SK-N-SH treated with all-trans-retinoic acid at 6 μM for 48 hours (cell line): Measurements from ENCODE around the gene FNDC3A.
"Not testable (repeated sequence)": the region's sequence is repeated elsewhere in the genome, so short reads cannot be mapped to it uniquely, and the experiment has no call there.

ENCODE experiments used
- ATAC-seq: fragments of 200-7000 bp; cut with Tn5 transposase; 3 replicates; pipeline ENCODE4 v1.9.1; 2020; ENCODE audit warnings: mild to moderate bottlenecking, moderate library complexity
- ARNTL ChIP-seq: fragments of 450-650 bp; formaldehyde crosslinking; IDR thresholded peaks from 2 replicates; pipeline ENCODE4 v1.5.0; 2020; ENCODE audit warnings: low read depth, mild to moderate bottlenecking, moderate library complexity, borderline replicate concordance
- BACH2 ChIP-seq: fragments of 250-450 bp; sonication (Bioruptor Pico); IDR thresholded peaks from 2 replicates; pipeline ENCODE4 v1.9.0; 2021; ENCODE audit warnings: mild to moderate bottlenecking, borderline replicate concordance
- CSDC2 ChIP-seq: fragments of 250-450 bp; sonication (Bioruptor Pico); IDR thresholded peaks from 2 replicates; pipeline ENCODE4 v1.5.0; 2020; ENCODE audit warnings: mild to moderate bottlenecking, moderate library complexity
- ESRRG ChIP-seq: fragments of 250-450 bp; sonication (Bioruptor Pico); IDR thresholded peaks from 2 replicates; pipeline ENCODE4 v1.6.1; 2021; ENCODE audit warnings: mild to moderate bottlenecking
- ISL1 ChIP-seq: fragments of 250-450 bp; sonication (Bioruptor Pico); IDR thresholded peaks from 2 replicates; pipeline ENCODE4 v2.1.2; 2022; ENCODE audit warnings: mild to moderate bottlenecking, moderate library complexity
- OSR1 ChIP-seq: fragments of 250-450 bp; sonication (Bioruptor Pico); IDR thresholded peaks from 2 replicates; pipeline ENCODE4 v1.8.0; 2022; ENCODE audit warnings: moderate library complexity, mild to moderate bottlenecking, inconsistent platforms
- RARB ChIP-seq: fragments of 250-450 bp; sonication (Bioruptor Pico); IDR thresholded peaks from 2 replicates; pipeline ENCODE4 v1.8.0; 2021; ENCODE audit warnings: mild to moderate bottlenecking, moderate library complexity
- SNAI2 ChIP-seq: fragments of 250-450 bp; sonication (Bioruptor Pico); IDR thresholded peaks from 2 replicates; pipeline ENCODE4 v1.5.0; 2020; ENCODE audit warnings: mild to moderate bottlenecking, moderate library complexity
- TCF4 ChIP-seq: fragments of 250-450 bp; sonication (Bioruptor Pico); IDR thresholded peaks from 2 replicates; pipeline ENCODE4 v1.8.0; 2021; ENCODE audit warnings: mild to moderate bottlenecking, moderate library complexity, borderline replicate concordance
- TOX ChIP-seq: fragments of 250-450 bp; sonication (Bioruptor Pico); IDR thresholded peaks from 2 replicates; pipeline ENCODE4 v1.8.0; 2021; ENCODE audit warnings: mild to moderate bottlenecking, moderate library complexity, borderline replicate concordance
- ZC3H10 ChIP-seq: fragments of 250-450 bp; sonication (Bioruptor Pico); IDR thresholded peaks from 2 replicates; pipeline ENCODE4 v1.5.1; 2021; ENCODE audit warnings: mild to moderate bottlenecking, moderate library complexity
- ZFP3 ChIP-seq: fragments of 250-450 bp; sonication (Bioruptor Pico); IDR thresholded peaks from 2 replicates; pipeline ENCODE4 v1.5.0; 2020; ENCODE audit warnings: mild to moderate bottlenecking, moderate library complexity
- ZFP30 ChIP-seq: fragments of 450-650 bp; formaldehyde crosslinking; IDR thresholded peaks from 2 replicates; pipeline ENCODE4 v1.5.0; 2022; ENCODE audit warnings: mild to moderate bottlenecking, moderate library complexity
- ZNF565 ChIP-seq: fragments of 450-650 bp; formaldehyde crosslinking; conservative IDR thresholded peaks from 2 replicates; pipeline ENCODE4 v1.5.0; 2020; ENCODE audit warnings: low read depth, mild to moderate bottlenecking, moderate library complexity
- ZNF70 ChIP-seq: fragments of 450-650 bp; formaldehyde crosslinking; IDR thresholded peaks from 2 replicates; pipeline ENCODE4 v1.5.0; 2020; ENCODE audit warnings: mild to moderate bottlenecking, moderate library complexity
- ZNF8 ChIP-seq: fragments of 450-650 bp; formaldehyde crosslinking; IDR thresholded peaks from 2 replicates; pipeline ENCODE4 v1.5.0; 2020; ENCODE audit warnings: mild to moderate bottlenecking, moderate library complexity
- TF ChIP-seq, protein P1 (sequence below): fragments of 250-450 bp; sonication (Bioruptor Pico); IDR thresholded peaks from 2 replicates; pipeline ENCODE4 v1.8.0; 2020; ENCODE audit warnings: mild to moderate bottlenecking, moderate library complexity, borderline replicate concordance
- TF ChIP-seq, protein P2 (sequence below): fragments of 250-450 bp; sonication (Bioruptor Pico); IDR thresholded peaks from 2 replicates; pipeline ENCODE4 v1.5.0; 2020; ENCODE audit warnings: mild to moderate bottlenecking, moderate library complexity
- TF ChIP-seq, protein P3 (sequence below): fragments of 250-450 bp; sonication (Bioruptor Pico); IDR thresholded peaks from 2 replicates; pipeline ENCODE4 v1.5.1; 2021; ENCODE audit warnings: mild to moderate bottlenecking, moderate library complexity
- TF ChIP-seq, protein P4 (sequence below): fragments of 250-450 bp; sonication (Bioruptor Pico); IDR thresholded peaks from 2 replicates; pipeline ENCODE4 v1.5.1; 2020; ENCODE audit warnings: low read depth, mild to moderate bottlenecking, moderate library complexity
- TF ChIP-seq, protein P5 (sequence below): fragments of 250-450 bp; sonication (Bioruptor Pico); IDR thresholded peaks from 2 replicates; pipeline ENCODE4 v1.8.0; 2021; ENCODE audit warnings: low read depth, mild to moderate bottlenecking, moderate library complexity, borderline replicate concordance

Gene FNDC3A

DNA sequence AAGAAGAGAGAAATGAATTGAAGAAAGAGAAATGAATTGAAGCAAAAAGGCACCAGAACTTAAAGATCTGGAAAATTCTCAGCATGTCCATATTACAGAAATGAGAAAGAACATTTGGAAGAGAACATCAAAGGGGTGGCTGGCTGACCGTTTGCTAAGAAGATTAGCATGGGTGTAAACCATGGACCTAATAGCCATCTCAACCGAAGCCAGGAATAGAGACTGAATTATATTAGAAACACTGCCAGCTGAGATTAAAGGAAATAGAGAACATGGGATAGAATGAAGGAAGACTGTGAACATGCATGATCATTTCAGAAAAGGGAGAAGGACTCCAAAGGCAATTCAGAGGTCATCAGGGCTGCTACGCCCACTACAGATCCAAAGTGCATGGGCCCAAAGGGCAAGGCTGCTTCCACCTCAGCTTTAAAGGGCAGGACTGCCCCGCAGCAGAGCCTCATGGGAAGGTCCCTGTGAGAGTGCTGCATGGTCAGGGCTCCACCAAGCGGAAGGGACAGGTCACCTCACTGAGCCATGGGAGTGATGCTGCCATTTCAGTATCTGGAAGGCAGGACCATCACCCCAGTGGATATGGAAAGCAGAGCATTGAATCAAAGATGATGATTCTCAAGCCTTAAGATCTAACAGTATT, 23.1 kb downstream of the FNDC3A start:
- ATAC-seq, result no peak
- TF ChIP-seq RARB (no peak), ZC3H10 (CRISPR knock-in tag) (no peak), OSR1 (CRISPR knock-in tag) (no peak), ZNF565 (CRISPR knock-in tag) (no peak), ISL1 (CRISPR knock-in tag) (no peak), ZNF70 (CRISPR knock-in tag) (no peak), ARNTL (no peak), TOX (CRISPR knock-in tag) (no peak), BACH2 (CRISPR knock-in tag) (no peak), ZNF8 (CRISPR knock-in tag) (no peak), ESRRG (CRISPR knock-in tag) (no peak), TCF4 (CRISPR knock-in tag) (no peak), SNAI2 (CRISPR knock-in tag) (no peak), ZFP3 (CRISPR knock-in tag) (no peak)
- TF ChIP-seq, protein P1, sequence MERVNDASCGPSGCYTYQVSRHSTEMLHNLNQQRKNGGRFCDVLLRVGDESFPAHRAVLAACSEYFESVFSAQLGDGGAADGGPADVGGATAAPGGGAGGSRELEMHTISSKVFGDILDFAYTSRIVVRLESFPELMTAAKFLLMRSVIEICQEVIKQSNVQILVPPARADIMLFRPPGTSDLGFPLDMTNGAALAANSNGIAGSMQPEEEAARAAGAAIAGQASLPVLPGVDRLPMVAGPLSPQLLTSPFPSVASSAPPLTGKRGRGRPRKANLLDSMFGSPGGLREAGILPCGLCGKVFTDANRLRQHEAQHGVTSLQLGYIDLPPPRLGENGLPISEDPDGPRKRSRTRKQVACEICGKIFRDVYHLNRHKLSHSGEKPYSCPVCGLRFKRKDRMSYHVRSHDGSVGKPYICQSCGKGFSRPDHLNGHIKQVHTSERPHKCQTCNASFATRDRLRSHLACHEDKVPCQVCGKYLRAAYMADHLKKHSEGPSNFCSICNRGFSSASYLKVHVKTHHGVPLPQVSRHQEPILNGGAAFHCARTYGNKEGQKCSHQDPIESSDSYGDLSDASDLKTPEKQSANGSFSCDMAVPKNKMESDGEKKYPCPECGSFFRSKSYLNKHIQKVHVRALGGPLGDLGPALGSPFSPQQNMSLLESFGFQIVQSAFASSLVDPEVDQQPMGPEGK, result no peak
- TF ChIP-seq, protein P2, sequence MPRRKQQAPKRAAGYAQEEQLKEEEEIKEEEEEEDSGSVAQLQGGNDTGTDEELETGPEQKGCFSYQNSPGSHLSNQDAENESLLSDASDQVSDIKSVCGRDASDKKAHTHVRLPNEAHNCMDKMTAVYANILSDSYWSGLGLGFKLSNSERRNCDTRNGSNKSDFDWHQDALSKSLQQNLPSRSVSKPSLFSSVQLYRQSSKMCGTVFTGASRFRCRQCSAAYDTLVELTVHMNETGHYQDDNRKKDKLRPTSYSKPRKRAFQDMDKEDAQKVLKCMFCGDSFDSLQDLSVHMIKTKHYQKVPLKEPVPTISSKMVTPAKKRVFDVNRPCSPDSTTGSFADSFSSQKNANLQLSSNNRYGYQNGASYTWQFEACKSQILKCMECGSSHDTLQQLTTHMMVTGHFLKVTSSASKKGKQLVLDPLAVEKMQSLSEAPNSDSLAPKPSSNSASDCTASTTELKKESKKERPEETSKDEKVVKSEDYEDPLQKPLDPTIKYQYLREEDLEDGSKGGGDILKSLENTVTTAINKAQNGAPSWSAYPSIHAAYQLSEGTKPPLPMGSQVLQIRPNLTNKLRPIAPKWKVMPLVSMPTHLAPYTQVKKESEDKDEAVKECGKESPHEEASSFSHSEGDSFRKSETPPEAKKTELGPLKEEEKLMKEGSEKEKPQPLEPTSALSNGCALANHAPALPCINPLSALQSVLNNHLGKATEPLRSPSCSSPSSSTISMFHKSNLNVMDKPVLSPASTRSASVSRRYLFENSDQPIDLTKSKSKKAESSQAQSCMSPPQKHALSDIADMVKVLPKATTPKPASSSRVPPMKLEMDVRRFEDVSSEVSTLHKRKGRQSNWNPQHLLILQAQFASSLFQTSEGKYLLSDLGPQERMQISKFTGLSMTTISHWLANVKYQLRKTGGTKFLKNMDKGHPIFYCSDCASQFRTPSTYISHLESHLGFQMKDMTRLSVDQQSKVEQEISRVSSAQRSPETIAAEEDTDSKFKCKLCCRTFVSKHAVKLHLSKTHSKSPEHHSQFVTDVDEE (CRISPR knock-in tag), result no peak
- TF ChIP-seq, protein P3, sequence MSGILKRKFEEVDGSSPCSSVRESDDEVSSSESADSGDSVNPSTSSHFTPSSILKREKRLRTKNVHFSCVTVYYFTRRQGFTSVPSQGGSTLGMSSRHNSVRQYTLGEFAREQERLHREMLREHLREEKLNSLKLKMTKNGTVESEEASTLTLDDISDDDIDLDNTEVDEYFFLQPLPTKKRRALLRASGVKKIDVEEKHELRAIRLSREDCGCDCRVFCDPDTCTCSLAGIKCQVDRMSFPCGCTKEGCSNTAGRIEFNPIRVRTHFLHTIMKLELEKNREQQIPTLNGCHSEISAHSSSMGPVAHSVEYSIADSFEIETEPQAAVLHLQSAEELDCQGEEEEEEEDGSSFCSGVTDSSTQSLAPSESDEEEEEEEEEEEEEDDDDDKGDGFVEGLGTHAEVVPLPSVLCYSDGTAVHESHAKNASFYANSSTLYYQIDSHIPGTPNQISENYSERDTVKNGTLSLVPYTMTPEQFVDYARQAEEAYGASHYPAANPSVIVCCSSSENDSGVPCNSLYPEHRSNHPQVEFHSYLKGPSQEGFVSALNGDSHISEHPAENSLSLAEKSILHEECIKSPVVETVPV, result no peak
- TF ChIP-seq, protein P4, sequence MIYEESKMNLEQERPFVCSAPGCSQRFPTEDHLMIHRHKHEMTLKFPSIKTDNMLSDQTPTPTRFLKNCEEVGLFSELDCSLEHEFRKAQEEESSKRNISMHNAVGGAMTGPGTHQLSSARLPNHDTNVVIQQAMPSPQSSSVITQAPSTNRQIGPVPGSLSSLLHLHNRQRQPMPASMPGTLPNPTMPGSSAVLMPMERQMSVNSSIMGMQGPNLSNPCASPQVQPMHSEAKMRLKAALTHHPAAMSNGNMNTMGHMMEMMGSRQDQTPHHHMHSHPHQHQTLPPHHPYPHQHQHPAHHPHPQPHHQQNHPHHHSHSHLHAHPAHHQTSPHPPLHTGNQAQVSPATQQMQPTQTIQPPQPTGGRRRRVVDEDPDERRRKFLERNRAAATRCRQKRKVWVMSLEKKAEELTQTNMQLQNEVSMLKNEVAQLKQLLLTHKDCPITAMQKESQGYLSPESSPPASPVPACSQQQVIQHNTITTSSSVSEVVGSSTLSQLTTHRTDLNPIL (CRISPR knock-in tag), result no peak

DNA sequence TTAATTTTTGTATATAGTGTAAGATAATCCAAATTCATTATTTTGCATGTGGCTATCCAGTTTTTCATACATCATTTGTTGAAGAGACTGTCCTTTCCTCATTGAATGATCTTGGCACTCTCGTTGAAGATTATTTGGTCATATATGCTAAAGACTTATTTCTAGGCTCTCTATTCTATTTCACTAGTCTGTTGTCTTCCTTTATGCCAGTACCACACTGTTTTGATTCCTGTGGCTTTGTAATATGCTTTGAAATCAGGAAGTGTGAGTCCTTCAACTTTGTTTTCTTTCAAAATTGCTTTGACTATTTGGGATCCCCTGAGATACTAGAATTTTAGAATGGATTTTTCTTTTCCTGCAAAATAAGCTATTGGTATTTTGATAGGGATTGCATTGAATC, 24.5 kb downstream of the FNDC3A start:
- no peak for ATAC-seq
- TF ChIP-seq ARNTL (no peak), CSDC2 (no peak), TOX (CRISPR knock-in tag) (no peak), ZNF8 (CRISPR knock-in tag) (no peak), ZFP30 (CRISPR knock-in tag) (no peak)
- TF ChIP-seq, protein P4 (CRISPR knock-in tag), result no peak

DNA sequence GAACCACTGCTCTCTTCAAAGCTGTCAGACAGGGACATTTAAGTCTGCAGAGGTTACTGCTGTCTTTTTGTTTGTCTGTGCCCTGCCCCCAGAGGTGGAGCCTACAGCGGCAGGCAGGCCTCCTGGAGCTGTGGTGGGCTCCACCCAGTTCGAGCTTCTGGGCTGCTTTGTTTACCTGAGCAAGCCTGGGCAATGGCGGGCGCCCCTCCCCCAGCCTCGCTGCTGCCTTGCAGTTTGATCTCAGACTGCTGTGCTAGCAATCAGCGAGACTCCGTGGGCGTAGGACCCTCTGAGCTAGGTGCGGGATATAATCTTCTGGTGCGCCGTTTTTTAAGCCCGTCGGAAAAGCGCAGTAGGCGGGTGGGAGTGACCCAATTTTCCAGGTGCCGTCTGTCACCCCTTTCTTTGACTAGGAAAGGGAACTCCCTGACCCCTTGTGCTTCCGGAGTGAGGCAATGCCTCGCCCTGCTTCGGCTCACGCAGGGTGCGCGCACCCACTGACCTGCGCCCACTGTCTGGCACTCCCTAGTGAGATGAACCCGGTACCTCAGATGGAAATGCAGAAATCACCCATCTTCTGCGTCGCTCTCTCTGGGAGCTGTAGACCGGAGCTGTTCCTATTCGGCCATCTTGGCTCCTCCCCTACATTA, 43.4 kb downstream of the FNDC3A start:
- not testable (repeated sequence) for ATAC-seq

DNA sequence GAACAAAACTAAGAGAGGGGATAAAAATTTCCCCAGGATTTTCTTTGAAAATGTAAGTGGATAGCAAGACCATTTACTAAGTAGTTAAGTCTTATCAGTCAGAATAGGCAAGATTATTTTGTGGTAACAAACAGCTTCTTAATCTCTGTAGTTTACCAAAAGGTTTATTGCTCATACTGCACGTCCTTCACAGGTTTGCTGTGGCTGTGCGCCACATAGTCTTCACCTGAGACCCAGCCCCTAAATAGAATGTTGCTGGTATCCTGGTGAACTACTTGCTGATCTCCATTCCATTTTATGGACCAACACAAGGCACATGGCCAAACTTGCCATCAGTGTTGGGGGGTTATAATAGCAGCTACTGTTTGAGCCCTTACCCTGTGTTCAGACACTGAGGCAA, 44.6 kb downstream of the FNDC3A start:
- no peak for ATAC-seq
- TF ChIP-seq ZFP30 (CRISPR knock-in tag), result no peak
- TF ChIP-seq, protein P4 (CRISPR knock-in tag), result no peak
- TF ChIP-seq SNAI2 (CRISPR knock-in tag), result no peak
- TF ChIP-seq ZNF8 (CRISPR knock-in tag), result no peak
- no peak for TF ChIP-seq ARNTL
- TF ChIP-seq OSR1 (CRISPR knock-in tag), result no peak
- TF ChIP-seq, protein P3, result no peak
- TF ChIP-seq ZFP3 (CRISPR knock-in tag), result no peak
- no peak for TF ChIP-seq ZC3H10 (CRISPR knock-in tag)
- TF ChIP-seq ZNF70 (CRISPR knock-in tag), result no peak
- TF ChIP-seq ZNF565 (CRISPR knock-in tag), result no peak
- TF ChIP-seq BACH2 (CRISPR knock-in tag), result no peak
- TF ChIP-seq, protein P5, sequence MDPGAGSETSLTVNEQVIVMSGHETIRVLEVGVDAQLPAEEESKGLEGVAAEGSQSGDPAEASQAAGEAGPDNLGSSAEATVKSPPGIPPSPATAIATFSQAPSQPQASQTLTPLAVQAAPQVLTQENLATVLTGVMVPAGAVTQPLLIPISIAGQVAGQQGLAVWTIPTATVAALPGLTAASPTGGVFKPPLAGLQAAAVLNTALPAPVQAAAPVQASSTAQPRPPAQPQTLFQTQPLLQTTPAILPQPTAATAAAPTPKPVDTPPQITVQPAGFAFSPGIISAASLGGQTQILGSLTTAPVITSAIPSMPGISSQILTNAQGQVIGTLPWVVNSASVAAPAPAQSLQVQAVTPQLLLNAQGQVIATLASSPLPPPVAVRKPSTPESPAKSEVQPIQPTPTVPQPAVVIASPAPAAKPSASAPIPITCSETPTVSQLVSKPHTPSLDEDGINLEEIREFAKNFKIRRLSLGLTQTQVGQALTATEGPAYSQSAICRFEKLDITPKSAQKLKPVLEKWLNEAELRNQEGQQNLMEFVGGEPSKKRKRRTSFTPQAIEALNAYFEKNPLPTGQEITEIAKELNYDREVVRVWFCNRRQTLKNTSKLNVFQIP (CRISPR knock-in tag), result no peak
